HG03196 (cell line): ENCODE data around the gene NDST1.

Source experiments
- ATAC-seq: cut with Tn5 transposase; IDR thresholded peaks from one replicate; pipeline ENCODE4 v1.9.1; 2021; ENCODE audit not compliant: unreplicated experiment

The NDST1 gene

DNA sequence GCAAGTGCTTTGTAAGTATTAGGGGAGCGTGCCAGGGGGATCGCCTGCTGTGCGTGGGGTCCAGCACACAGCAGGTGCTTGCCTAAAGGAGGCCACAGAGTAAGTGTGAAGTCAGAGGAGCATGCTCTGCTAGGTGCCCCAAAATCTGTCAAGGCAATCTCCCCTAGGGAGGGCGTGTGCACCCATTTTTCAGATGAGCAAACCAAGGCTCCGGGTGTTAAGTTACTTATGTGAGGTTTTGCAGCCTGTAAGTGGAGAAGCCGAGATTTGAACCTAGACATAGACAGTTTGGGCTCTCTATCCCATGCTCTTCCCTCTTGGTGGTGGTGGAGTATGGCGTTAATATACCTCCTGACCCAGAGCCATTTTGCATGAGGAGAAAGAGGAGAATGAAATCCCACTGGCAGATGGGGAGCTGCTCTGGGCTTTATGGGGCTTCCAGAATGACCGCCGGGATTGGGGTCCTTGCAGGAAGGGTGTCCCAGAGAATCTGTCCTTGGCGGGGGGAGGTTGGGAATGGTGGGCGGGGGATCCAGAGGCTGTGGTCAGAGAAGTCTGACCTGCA is 14.1 kb downstream of the NDST1 start:
- no peak for ATAC-seq

- ATAC-seq, result no peak
These were observed 14.8 kb downstream of the NDST1 start for GRCh38 chr5:150522504-150523414.

DNA sequence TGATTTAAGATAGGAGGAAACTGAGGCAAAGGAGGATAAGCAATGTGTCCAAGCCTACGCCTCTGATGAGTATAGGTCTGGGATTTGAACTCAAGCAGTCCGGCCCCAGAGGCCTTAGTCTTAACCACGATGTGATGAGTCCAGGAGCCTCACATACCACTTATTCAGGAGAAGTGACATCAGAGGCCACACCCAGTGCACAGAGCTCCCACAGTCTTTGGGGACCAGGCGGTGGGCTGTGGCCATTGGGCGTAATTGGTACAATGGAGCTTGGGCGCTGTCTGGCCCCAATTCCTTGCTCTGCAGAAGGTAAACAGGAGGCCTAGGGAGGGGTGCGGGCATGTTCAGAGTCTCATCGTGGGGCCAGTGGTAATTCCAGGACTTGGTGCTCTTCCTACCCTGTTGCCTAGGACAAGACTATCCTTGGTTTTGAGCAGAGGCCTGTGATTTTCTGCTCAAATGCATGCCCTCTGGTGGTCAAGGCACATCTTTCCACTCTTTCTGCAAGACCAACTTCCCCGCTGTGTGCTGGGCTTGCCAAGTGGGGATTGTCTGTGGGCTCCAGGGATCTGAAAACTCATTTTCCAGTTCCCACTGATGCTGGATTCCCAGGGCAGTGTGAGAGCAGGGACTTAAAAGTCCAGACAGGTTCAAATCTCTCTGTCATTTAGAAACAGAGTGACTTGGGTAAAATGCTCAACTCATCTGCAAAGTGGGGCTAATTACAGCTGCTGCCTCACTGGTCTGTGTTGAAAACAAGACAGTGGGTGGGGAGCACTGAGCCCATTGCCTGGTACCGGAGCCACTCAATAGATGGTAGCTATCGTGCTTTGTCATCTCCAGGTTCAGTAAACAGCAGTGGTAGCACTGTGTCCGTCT is 15.8 kb downstream of the NDST1 start:
- no peak for ATAC-seq

DNA sequence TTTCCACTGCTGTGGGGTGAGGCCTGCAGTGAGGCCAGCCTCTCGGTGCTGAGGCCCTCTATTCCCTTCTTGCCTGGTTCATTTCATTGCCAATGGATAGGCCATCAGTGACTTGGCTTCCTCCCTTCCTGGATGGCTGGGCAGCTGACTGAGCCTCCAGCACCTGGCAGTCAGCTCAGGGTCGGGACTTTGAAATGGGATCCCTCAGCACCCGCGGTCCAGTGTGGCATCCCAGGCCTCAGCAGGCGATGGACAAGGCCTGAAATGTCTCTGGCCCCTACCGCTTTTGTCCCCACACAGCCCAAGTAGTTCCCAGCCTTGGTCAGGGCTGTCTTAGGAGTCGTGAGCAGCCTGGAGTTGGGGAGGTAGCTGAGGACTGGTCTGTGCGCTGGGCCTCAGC is 17.2 kb downstream of the NDST1 start:
- no peak for ATAC-seq

GRCh38 chr5:150525781-150526180 is 17.9 kb downstream of the NDST1 start:
- no peak for ATAC-seq

DNA sequence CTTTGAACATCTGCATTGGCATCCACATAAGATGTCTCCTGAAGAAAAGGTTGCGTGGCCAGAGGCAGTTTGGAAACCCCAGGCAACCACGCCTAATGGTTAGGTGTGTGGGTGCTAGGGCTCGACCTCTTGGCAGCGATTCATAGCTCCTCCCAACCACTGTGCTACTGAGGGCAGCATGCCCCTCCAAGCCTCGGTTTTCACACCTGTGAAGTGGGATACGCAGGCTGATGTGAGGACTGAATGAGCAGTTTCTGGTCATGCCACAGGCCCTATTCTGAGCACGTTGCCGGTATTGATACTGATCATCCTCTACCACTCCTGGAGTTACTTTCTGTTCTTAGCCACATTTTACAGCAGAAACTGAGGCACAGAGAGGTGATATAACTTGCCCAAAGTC is 19.1 kb downstream of the NDST1 start:
- ATAC-seq, result no peak

GRCh38 chr5:150527808-150528207 is 19.9 kb downstream of the NDST1 start:
- ATAC-seq, result no peak

DNA sequence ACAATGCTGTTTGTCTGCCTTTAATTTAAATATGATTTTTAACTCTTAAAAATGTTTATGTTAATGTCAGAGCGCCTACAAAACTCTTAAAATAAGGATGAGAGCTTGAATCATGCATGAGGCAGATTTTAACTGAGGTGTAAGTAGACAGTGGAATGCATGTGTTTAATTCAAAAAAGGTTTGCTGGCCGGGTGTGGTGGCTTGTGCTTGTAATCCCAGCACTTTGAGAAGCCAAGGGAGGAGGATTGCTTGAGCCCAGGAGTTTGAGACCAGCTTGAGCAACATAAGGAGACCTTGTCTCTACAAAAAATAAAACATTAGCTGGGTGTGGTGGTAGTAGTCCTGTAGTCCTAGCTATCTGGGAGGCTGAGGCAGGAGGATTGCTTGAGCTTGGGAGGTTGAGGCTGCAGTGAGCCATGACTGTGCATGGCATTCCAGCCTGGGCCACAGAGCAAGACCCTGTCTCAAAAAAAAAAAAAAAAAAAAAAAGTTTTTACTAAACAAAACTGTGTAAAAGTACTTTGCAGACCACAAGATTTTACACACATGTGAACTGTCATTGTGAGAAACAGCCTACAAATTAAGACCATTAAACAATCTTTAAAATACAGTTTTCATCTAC is 21.1 kb downstream of the NDST1 start:
- no peak for ATAC-seq

- ATAC-seq, result no peak
These were observed 21.6 kb downstream of the NDST1 start for GRCh38 chr5:150529555-150529954.

DNA sequence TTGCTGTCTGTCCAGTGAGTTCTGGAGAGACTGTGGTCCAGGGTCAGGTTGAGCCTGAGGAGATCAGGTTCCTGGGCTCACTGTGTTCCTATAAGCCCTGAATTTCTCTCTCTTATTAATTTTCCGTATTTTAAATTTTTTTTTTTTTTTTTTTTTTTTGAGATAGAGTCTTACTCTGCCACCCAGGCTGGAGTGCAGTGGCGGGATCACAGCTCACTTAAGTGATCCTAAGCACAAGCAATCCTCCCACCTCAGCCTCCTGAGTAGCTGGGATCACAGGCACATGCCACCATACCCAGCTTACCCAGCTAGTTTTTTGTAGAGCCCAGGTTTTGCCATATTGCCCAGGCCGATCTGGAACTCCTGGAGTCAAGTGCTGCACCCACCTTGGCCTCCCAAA is 22.5 kb downstream of the NDST1 start:
- no peak for ATAC-seq

DNA sequence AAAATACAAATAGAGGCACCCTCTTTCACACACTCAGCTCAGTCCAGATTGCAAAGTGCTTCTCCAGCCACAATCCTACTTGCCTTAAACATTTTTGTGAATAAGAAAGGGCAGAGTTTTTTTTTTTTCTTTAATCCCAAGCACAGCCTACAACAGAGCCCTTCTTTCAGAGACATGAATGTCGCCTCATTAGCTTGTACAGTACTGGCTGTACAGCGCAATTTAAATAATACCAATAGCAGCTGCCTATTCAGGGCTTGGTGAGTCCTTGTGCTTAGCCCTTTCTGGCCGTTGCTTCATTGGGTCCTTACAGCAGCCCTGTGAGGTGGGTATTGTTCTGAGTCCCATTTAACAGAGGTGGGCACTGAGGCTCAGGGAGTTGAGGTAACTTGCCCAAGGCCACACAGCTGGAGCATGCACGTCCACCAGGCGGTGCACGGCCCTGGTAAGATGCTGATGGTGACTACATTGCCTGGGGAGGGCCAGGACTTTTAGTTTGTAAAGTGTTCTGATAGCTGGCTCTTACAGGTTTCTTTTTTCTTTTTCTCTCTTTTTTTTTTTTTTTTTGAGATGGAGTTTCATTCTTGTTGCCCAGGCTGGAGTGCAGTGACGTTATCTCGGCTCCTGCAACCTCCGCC is 23.1 kb downstream of the NDST1 start:
- no peak for ATAC-seq

GRCh38 chr5:150531686-150532085 is 23.8 kb downstream of the NDST1 start:
- no peak for ATAC-seq

DNA sequence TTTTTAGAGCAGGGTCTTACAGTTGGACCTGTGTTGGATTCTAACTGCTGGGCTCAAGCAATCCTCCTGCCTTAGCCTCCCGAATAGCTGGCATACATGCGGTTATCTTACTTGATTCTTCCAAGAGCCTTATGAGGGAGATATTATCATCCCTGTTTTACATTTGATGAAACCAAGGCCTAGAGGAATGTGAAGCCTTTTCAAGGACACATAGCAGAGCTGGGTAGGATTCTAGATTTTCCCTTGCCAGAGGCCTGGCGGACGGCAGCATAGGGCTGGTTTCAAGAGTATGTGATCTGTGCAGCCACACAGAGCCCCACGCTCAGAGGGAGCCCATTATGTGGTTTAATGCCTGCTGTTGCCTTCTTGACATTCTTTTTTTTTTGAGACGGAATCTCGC is 24.2 kb downstream of the NDST1 start:
- no peak for ATAC-seq

- ATAC-seq, result no peak
These were observed 25.1 kb downstream of the NDST1 start for GRCh38 chr5:150532996-150533395.

- no peak for ATAC-seq
These were observed 26.9 kb downstream of the NDST1 start for GRCh38 chr5:150534811-150535210.

GRCh38 chr5:150535611-150536010 is 27.7 kb downstream of the NDST1 start:
- ATAC-seq, result no peak

- no peak for ATAC-seq
These were observed 30.3 kb downstream of the NDST1 start for GRCh38 chr5:150538007-150538917.

- ATAC-seq, result no peak
These were observed 31.3 kb downstream of the NDST1 start for GRCh38 chr5:150539206-150539605.

- ATAC-seq, result no peak
These were observed 32.1 kb downstream of the NDST1 start for GRCh38 chr5:150540042-150540441.
